ENCODE data around the gene CACNG5. TPM values are rescaled to one million over a fixed set of nuclear protein-coding genes. Genes with fewer than 3 reads are reported as not detected.

The CACNG5 gene
- total RNA-seq, 1 experiment from 2014 or later: 0.21 TPM

GRCh38 chr17:66799849-66800537, 34.9 kb upstream of the CACNG5 start:
- H3K4me1 ChIP-seq (ENCODE audit: control insufficient read depth, insufficient read depth, low read length): no peaks in the 10 kb centered on the region
- CTCF ChIA-PET: no interaction called here
- in situ Hi-C loops (cut with HindIII; ENCODE audit: low pct_unique_long_range_greater_than_20kb, low sequenced_read_pairs): no loop called here
- BruUV-seq (replicated peaks): no TSS peak
- H3K9me3 ChIP-seq (ENCODE audit: control insufficient read depth, insufficient read depth, low read depth, low read length): no peaks in the 10 kb centered on the region
- ATAC-seq (no peak), DNase-seq (ENCODE audit: low read depth, low spot score) (no peak)
- POLR2A ChIA-PET: no interaction called here
- TF ChIP-seq CTCF (IDR thresholded peaks at IDR 0.05): no peak
- TF ChIP-seq SIN3A (IDR thresholded peaks at IDR 0.05; ENCODE audit: borderline replicate concordance, insufficient read depth, low read depth, low read length): no peak
- no peak for TF ChIP-seq POLR2AphosphoS5 (IDR thresholded peaks at IDR 0.05; ENCODE audit: low read depth, low read length)
- no peak for TF ChIP-seq REST (IDR thresholded peaks at IDR 0.05; ENCODE audit: insufficient read depth in 1 of 2, low read depth in 2 of 2, low read length in 1 of 2)
- TF ChIP-seq TCF7L2 (IDR thresholded peaks at IDR 0.05; ENCODE audit: low read depth, low read length): no peak
- H3K27me3 ChIP-seq (ENCODE audit: control insufficient read depth, insufficient read depth, low read length): no peaks in the 10 kb centered on the region
- H3K27ac ChIP-seq (ENCODE audit: low read length): no peak overlapping the region
- no peak overlapping the region for H3K4me3 ChIP-seq (ENCODE audit: low read depth in 2 of 2, low read length in 2 of 2)
- H3K36me3 ChIP-seq (ENCODE audit: control insufficient read depth, insufficient read depth, low read length): no peaks in the 10 kb centered on the region
- intact Hi-C loops (cut with micrococcal nuclease; ENCODE audit: unreplicated experiment): no loop called here

- H3K27ac ChIP-seq (ENCODE audit: low read length): no peak overlapping the region
- DNase-seq (ENCODE audit: low read depth, low spot score) (no peak), ATAC-seq (no peak)
- no peak overlapping the region for H3K4me3 ChIP-seq (ENCODE audit: low read depth in 2 of 2, low read length in 2 of 2)
- no peaks in the 10 kb centered on the region for H3K9me3 ChIP-seq (ENCODE audit: control insufficient read depth, insufficient read depth, low read depth, low read length)
- intact Hi-C loops (cut with micrococcal nuclease; ENCODE audit: unreplicated experiment) (no loop called here), in situ Hi-C loops (cut with HindIII; ENCODE audit: low pct_unique_long_range_greater_than_20kb, low sequenced_read_pairs) (no loop called here)
- BruUV-seq (replicated peaks): no TSS peak
- CTCF ChIA-PET: no interaction called here
- no peaks in the 10 kb centered on the region for H3K27me3 ChIP-seq (ENCODE audit: control insufficient read depth, insufficient read depth, low read length)
- no peaks in the 10 kb centered on the region for H3K4me1 ChIP-seq (ENCODE audit: control insufficient read depth, insufficient read depth, low read length)
- TF ChIP-seq TCF7L2 (IDR thresholded peaks at IDR 0.05; ENCODE audit: low read depth, low read length) (no peak), POLR2AphosphoS5 (IDR thresholded peaks at IDR 0.05; ENCODE audit: low read depth, low read length) (no peak)
- H3K36me3 ChIP-seq (ENCODE audit: control insufficient read depth, insufficient read depth, low read length): no peaks in the 10 kb centered on the region
- POLR2A ChIA-PET: no interaction called here
Measured at GRCh38 chr17:66803474-66803951, 31.4 kb upstream of the CACNG5 start.

GRCh38 chr17:66805567-66805966, 29.4 kb upstream of the CACNG5 start:
- Histone ChIP-seq H3K36me3 (ENCODE audit: control insufficient read depth, insufficient read depth, low read length) (no peaks in the 10 kb centered on the region), H3K27me3 (ENCODE audit: control insufficient read depth, insufficient read depth, low read length) (no peaks in the 10 kb centered on the region), H3K9me3 (ENCODE audit: control insufficient read depth, insufficient read depth, low read depth, low read length) (no peaks in the 10 kb centered on the region), H3K4me3 (ENCODE audit: low read depth in 2 of 2, low read length in 2 of 2) (no peak overlapping the region), H3K27ac (ENCODE audit: low read length) (no peak overlapping the region), H3K4me1 (ENCODE audit: control insufficient read depth, insufficient read depth, low read length) (no peaks in the 10 kb centered on the region)
- CTCF ChIA-PET: no interaction called here
- no peak for TF ChIP-seq SIN3A (IDR thresholded peaks at IDR 0.05; ENCODE audit: borderline replicate concordance, insufficient read depth, low read depth, low read length)
- no peak for TF ChIP-seq CTCF (IDR thresholded peaks at IDR 0.05)
- no peak for TF ChIP-seq REST (IDR thresholded peaks at IDR 0.05; ENCODE audit: insufficient read depth in 1 of 2, low read depth in 2 of 2, low read length in 1 of 2)
- no peak for TF ChIP-seq POLR2AphosphoS5 (IDR thresholded peaks at IDR 0.05; ENCODE audit: low read depth, low read length)
- no peak for DNase-seq (ENCODE audit: low read depth, low spot score)
- POLR2A ChIA-PET: no interaction called here
- no TSS peak for BruUV-seq (replicated peaks)
- no peak for ATAC-seq
- in situ Hi-C loops (cut with HindIII; ENCODE audit: low pct_unique_long_range_greater_than_20kb, low sequenced_read_pairs): no loop called here
- intact Hi-C loops (cut with micrococcal nuclease; ENCODE audit: unreplicated experiment): no loop called here

All from Panc1 (cell line).